NCI-H82 (cell line): Measurements from ENCODE around the gene MTFMT.
"Not testable (repeated sequence)": the region's sequence is repeated elsewhere in the genome, so short reads cannot be mapped to it uniquely, and the experiment has no call there.

ENCODE experiments used
- DNase-seq: peaks from one replicate; lab custom pipeline; 2025; lab: John Stamatoyannopoulos, UW

Gene MTFMT

GRCh38 chr15:65028921-65029735 lies at the start of gene MTFMT:
Gene MTFMT, minus strand, starts transcription at chr15:65029639. Its CDS starts 26 bp downstream, at chr15:65029613.
- DNase-seq = peak; percentile 92

GRCh38 chr15:65077981-65078352 lies 48.5 kb upstream of the MTFMT start:
- no peak for DNase-seq

GRCh38 chr15:65077291-65077980 lies 48.0 kb upstream of the MTFMT start:
- no peak for DNase-seq

GRCh38 chr15:65076486-65077290 lies 47.2 kb upstream of the MTFMT start, which contains the start of gene KBTBD13:
Gene KBTBD13, plus strand, starts transcription at chr15:65076746. Its CDS starts 70 bp downstream, at chr15:65076816.
- DNase-seq = no peak

GRCh38 chr15:65075607-65076395 lies 46.4 kb upstream of the MTFMT start:
- DNase-seq = not testable (repeated sequence)

- DNase-seq = not testable (repeated sequence)
Measured at GRCh38 chr15:65074946-65075345, 45.5 kb upstream of the MTFMT start.

- no peak for DNase-seq
Measured at GRCh38 chr15:65072617-65073016, 43.2 kb upstream of the MTFMT start.

GRCh38 chr15:65072027-65072426 lies 42.6 kb upstream of the MTFMT start:
- no peak for DNase-seq

- DNase-seq = no peak
Measured at GRCh38 chr15:65071381-65071811, 42.0 kb upstream of the MTFMT start.

- no peak for DNase-seq
Measured at GRCh38 chr15:65069779-65070546, 40.5 kb upstream of the MTFMT start.

GRCh38 chr15:65069179-65069578 lies 39.7 kb upstream of the MTFMT start:
- no peak for DNase-seq

GRCh38 chr15:65068403-65068788 lies 39.0 kb upstream of the MTFMT start:
- no peak for DNase-seq

- peak; percentile 30 for DNase-seq
Measured at GRCh38 chr15:65067645-65068402, 38.4 kb upstream of the MTFMT start, which contains the start of gene RASL12. Gene RASL12, minus strand, starts transcription at chr15:65067991. Its CDS starts 156 bp downstream, at chr15:65067835.

- DNase-seq = no peak
Measured at GRCh38 chr15:65067317-65067644, 37.8 kb upstream of the MTFMT start.

- peak; percentile 23 for DNase-seq
Measured at GRCh38 chr15:65066635-65067316, 37.3 kb upstream of the MTFMT start.

GRCh38 chr15:65066001-65066634 lies 36.7 kb upstream of the MTFMT start:
- DNase-seq = no peak

- no peak for DNase-seq
Measured at GRCh38 chr15:65062726-65063125, 33.3 kb upstream of the MTFMT start.

- no peak for DNase-seq
Measured at GRCh38 chr15:65062061-65062460, 32.6 kb upstream of the MTFMT start.
